Stimulated activated CD4-positive, alpha-beta T cell treated with anti-CD3 and anti-CD28 coated beads, Interleukin-1b, Interleukin-23, amount 100 ng/mL, for 1 hour (primary cell): Measurements from ENCODE around the gene VAMP3.
A peak's percentile ranks its signal among the peaks of the same experiment; 100 is the strongest.
"Not testable (repeated sequence)": the region's sequence is repeated elsewhere in the genome, so short reads cannot be mapped to it uniquely, and the experiment has no call there.

ENCODE experiments used
- DNase-seq, 2 donors: peaks; one replicate each; pipeline ENCODE4 v3.0.0-alpha.2; 2020; ENCODE audit warnings: low read depth in 2 of 2

The VAMP3 gene

DNA sequence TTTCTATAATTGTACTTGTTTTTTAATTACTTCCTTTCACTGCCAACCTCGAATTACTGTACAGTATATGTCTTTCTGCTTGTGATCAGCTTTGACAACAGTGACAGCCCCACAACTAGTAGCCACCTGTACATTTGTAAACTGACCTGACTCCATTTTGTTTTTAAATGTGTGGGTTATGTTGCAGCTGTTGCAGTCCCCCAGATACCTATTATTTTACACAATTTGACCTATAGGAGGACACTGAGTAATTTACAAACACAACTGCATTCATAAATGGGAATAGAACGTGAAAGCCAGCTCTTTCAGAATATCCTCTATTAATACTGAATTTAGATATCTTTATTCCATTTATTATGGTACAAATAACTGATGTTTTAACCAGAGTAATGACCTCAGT, 2.5 kb upstream of the VAMP3 start:
- no peak for DNase-seq

DNA sequence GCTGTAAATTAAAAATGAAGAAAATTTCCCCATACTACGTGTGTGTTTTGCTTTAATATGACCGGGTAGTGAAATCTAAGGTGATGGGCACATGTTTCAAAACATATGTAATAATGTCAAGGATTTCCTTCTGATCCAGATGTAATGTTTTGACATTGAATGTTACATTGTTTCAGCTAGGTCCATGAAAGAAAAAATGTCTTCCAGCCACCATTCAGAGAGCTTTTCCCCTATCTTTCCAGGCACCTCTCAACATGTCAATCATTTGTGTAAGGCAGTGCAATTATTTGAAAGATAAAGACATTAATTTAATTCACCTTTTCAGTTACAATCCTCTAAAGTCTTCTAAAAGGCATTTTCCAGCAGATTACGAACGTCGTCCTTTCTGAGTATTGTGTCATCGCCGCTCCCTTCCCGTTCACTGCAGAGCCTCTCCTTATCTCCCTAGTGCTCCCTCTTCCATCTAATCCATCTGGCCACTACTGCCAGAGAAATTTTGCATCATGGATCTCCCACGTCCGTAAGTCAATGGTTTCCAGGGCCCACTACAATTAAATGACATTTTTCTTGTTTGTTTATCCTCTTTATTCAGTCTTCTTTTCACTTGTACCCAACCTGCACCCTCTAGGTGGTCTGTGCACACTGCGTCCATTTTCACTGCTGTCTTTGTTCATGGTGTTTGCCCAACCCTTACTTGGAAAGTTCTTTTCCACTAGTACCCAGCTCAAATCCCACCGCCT, 1.3 kb upstream of the VAMP3 start:
- DNase-seq = no peak

GRCh38 chr1:7770669-7770996, 463 bp upstream of the VAMP3 start:
- no peak for DNase-seq

- no peak for DNase-seq
These were observed 765 bp downstream of the VAMP3 start for GRCh38 chr1:7771823-7772299.

GRCh38 chr1:7777591-7777990, 6.5 kb downstream of the VAMP3 start:
- no peak for DNase-seq

DNA sequence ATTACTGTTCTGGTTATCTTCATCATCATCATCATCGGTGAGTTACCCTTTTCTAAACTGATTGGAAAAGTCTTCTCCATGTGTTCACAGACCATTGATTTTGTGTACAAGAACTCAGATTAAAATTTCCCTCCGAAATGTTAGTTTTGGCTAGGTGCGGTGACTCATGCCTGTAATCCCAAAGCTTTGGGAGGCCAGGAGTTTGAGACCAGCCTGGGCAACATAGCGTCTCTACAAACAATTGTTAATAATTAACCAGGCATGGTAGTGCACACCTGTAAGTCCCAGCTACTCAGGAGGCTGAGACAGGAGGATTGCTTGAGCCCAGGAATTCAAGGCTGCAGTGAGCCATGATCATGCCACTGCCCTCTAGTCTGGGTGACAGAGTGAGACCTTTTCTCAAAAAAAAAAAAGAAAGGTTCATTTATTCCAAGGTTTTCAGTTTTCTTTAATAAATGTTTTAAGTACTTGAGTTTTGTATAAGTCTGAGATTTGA, 7.1 kb downstream of the VAMP3 start:
- no peak for DNase-seq

- no peak for DNase-seq
These were observed 9.9 kb downstream of the VAMP3 start for GRCh38 chr1:7780976-7781375.

DNA sequence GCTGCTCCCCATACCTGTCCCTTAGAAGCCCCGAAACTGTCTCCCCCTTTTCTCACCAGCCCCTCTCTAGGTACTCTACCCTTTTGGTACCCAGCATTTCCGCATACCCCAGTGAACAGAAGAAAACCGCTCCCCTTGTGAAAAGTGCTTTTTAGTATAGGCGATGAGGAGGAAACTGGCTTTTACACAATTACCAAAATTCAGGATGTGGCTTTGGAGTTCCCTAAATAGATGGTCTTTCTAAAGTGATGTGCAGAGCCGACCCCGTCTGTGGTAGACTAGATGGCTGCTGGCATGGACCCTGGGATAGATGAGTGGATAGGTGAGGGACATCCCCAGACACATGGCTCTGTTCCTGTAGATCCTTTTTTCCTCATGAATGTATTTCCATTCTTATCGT, 10.4 kb downstream of the VAMP3 start:
- DNase-seq = no peak

DNA sequence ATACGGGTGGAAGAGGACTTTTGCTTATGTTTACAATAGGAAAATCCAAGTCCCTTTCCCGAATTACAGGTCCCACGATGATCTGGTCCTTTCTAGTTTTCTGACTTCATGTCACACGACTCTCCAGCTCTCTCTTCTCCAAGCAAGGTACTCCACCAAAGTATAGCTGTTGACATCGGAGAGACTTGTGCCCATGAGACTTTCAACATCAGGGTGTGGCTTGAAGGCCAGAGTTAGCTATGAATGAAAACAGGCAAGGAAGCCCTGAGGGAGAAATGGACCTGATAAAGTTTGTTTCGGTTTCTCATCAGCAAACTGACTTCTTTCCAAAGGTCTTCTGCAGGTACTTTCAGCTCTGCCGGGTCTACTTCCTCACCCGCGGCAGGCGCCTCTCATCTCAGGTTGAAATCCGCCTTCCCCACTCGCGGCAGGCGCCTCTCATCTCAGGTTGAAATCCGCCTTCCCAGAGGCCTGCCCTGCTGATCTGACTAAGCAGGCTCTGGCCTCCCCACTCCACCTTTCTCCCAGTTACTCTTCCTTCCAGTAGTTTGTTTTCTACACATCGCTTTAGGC, 10.9 kb downstream of the VAMP3 start:
- DNase-seq = no peak

DNA sequence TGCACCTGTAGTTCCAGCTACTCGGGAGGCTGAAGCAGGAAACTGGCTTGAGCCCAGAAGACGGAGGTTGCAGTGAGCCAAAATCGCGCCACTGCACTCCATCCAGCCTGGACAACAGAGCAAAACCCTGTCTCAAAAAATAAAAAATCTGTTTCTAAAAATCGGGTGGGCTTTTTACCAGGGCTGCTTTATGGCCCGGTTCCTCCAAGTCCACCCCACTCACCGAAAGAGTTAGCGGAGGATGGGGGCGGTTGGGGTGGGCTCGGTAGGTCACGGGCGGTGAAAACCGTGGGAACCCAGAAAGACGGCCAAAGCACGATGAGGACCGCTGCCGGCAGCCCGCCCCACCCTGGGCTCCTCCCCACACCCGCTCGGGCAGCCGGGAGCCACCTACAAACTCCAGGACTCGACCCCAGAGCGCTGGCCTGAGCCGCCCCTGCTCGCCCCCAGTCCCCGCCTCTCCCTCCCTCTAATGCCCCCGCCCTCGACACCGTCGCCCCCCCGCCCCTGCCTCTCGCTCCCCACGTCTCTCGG, 12.1 kb downstream of the VAMP3 start:
- DNase-seq = peak in 1 of 2 donors; percentile 14

DNA sequence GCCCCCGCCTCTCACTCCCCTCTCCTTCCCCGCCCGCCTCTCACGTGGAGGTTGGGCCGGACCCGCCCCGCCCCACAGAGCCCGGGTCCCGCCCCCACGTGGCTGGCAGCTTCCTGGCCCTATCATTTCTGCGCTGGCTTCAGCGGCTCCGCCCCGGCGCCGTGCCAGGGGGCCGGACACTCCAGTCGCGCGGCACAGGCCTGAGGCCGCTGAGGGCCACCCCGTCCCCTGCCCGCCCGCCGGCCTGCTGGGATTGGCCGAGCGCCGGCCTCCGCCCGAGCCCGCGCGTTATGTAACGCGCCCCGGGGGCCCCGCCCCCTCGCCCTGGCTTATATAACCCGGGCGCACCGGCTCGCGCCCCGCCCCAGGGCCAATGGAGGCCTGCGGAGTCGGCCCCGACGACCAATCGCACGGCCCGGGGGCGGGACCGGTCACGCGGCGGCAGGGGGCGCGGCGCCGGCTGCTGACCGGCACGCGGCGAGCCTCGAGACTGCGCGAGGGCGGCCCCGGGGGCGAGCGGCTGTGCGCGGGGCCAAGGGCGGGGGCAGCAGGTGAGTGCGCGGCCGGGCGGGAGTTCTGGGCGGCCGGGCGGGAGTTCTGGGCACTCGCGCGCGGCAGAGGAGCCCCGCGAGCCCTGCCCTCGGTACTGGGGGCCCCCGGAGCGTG, 12.9 kb downstream of the VAMP3 start, which contains the start of gene PER3:
TSS of gene PER3 (plus strand) at position 466 of the 666 bp plus-strand sequence. CDS start 587 bp downstream, outside the sequence.
- peak; percentile 81 to 85 for DNase-seq

- DNase-seq = no peak
These were observed 13.5 kb downstream of the VAMP3 start for GRCh38 chr1:7784492-7785071.

- DNase-seq = no peak
These were observed 14.0 kb downstream of the VAMP3 start for GRCh38 chr1:7785108-7785507.

GRCh38 chr1:7786795-7787194, 15.7 kb downstream of the VAMP3 start:
- no peak for DNase-seq

DNA sequence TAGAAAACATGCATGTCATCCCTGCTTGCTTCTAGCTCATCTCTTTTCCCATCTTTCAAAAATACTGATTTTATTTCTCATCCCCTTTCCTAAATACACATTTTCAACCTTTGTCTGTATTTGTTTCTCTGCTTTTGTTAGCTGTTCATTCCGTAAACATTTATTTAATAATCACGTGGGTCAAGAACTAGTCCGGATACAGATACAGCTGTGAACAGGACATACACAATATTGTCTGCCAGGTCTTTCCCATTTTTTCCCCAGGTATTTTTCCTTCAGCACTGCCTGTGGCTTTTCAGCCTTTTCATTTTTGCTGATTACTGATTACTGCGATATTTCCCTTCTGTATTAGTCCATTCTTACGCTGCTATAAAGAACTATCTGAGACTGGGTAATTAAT, 18.7 kb downstream of the VAMP3 start:
- no peak for DNase-seq

GRCh38 chr1:7791027-7791426, 19.9 kb downstream of the VAMP3 start:
- DNase-seq = not testable (repeated sequence)

GRCh38 chr1:7795406-7795805, 24.3 kb downstream of the VAMP3 start:
- no peak for DNase-seq

- no peak for DNase-seq
These were observed 34.4 kb downstream of the VAMP3 start for GRCh38 chr1:7805460-7805859.

- no peak for DNase-seq
These were observed 37.3 kb downstream of the VAMP3 start for GRCh38 chr1:7808253-7808844.

DNA sequence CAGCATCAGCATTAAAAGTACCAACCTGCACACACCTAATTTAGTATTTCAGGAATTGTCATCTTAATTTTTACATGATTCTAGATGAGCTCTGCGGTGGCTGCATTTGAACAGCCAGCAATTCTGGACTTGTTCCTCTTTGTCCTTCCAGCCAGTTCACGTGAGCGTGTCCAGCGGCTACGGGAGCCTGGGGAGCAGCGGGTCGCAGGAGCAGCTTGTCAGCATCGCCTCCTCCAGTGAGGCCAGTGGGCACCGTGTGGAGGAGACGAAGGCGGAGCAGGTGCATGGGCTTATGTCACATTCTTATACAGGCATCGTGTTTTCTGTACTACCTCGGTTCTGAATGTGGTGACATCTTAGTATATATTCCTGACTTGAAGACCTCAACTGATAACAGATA, 38.6 kb downstream of the VAMP3 start:
- no peak for DNase-seq

DNA sequence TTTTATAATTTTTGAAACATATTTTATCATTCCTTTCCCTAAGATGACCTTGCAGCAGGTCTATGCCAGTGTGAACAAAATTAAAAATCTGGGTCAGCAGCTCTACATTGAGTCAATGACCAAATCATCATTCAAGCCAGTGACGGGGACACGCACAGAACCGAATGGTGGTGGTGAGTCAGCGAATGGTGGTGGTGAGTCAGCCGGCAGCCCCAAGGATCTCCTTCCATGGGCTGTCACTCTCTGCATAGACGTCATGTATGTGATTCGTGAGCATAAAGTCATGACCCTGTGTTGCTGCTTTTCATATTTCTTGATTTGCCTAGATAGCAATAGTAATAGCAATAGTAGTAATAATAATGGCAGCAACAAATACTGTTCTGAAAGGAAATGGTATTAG, 39.3 kb downstream of the VAMP3 start:
- no peak for DNase-seq

- no peak for DNase-seq
These were observed 40.4 kb downstream of the VAMP3 start for GRCh38 chr1:7811476-7811875.
